ENCODE measurements around the gene CCDC148.

- no peak for TF ChIP-seq POLR2A (IDR thresholded peaks at IDR 0.05; ENCODE audit: low read length)
- TF ChIP-seq GATA1 (IDR thresholded peaks at IDR 0.05; ENCODE audit: low read depth, low read length): no peak
Observed at GRCh38 chr2:158131919-158132566, 324.5 kb downstream of the CCDC148 start.

All from erythroblast (primary cell).